NCI-H526 treated with DMSO at 0.1 percent for 48 hours (cell line): ENCODE data around the gene MAEL.
A peak's percentile ranks its signal among the peaks of the same experiment; 100 is the strongest.

Source experiments
- DNase-seq: peaks from one replicate; lab custom pipeline; 2025; lab: John Stamatoyannopoulos, UW

Gene MAEL

DNA sequence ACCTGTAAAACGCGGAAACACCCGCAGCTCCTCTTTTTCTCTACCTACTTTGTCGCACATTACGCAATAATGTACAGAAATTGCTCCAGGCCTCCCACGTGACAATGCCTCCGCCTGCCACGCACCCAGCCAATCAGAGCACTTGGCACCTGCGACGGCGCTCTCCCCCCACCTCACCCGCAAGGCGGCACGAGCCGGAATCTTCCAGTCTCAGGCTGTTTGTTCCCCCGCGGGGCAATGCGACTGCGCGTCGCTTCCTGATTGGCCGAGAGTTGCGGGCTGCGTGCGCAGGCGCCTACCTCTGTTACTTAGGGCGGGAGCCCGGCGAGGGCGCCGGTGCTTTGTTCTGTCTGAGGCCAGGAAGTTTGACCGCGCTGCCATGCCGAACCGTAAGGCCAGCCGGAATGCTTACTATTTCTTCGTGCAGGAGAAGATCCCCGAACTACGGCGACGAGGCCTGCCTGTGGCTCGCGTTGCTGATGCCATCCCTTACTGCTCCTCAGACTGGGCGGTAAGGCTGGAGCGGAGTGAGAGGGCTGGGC, at the start of gene MAEL:
TSS of gene MAEL (plus strand) at position 307 of the 542 bp plus-strand sequence. CDS start at position 380, 73 bp downstream.
- no peak for DNase-seq

GRCh38 chr1:166939741-166940375, 49.2 kb upstream of the MAEL start:
- DNase-seq, result no peak

GRCh38 chr1:166944186-166944967, 44.7 kb upstream of the MAEL start:
- no peak for DNase-seq

GRCh38 chr1:166947398-166948043, 41.6 kb upstream of the MAEL start:
- DNase-seq, result peak; percentile 20

DNA sequence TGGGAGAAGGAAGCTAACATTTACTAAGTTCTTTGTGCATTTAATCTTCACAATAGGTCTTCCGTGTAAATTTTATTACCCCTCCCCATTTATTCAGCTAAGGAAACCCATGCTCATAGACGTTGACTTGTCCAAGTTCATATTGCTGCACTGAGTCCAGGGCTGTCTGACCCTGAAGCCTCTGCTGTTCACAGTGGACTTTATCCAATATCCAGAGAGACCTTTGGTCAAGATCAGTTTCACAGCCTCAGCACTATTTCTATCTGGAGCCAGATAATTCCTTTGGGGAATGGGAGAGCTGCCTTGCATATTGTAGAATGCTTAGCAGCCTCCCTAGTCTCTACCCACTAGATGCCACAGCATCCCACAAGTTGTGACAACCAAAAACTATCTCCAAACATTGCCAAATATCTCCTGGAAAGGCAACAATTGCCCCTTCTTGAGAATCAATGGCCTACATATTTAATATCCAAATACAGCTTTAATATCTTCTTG, 40.2 kb upstream of the MAEL start:
- DNase-seq, result no peak

DNA sequence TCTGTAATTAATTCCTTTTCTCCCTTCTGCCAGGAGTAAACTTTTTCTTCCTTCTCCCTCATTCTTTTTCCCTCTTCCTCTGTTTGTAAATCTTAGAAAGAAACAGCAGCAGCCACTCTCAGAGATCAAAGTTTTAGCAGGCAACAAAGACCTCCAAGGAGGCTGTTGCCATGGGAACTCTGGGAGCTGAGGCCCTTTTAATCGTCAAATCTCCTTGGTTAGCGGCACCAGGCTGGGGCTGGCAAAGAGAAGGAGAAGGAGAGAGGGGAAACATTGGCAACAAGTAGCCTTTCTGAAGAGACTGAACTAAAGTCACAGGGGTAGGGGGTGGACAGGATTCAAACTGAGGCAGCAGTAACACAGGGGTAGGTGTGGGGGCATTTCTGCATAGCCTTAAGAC, 38.9 kb upstream of the MAEL start:
- no peak for DNase-seq

DNA sequence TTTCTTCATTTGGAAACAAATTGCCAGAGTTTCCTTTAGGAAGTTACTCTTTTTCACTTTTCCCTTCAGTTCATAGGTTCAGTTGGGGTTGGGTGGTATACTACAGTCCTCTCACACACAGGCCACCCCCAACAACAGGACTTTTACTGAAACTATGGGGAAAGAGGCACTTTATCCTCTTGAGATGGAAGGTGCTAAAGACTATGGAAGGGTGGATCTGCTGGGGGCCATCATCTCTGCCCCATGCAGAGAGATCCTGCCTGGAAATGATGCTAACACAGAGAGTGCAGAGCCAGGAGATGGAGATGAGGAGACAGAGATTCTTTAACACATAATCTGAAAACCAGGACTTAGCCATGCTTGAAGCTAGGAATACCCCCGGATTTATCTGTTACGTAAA, 38.0 kb upstream of the MAEL start:
- no peak for DNase-seq

- no peak for DNase-seq
Measured at GRCh38 chr1:166952002-166952746, 36.9 kb upstream of the MAEL start.

DNA sequence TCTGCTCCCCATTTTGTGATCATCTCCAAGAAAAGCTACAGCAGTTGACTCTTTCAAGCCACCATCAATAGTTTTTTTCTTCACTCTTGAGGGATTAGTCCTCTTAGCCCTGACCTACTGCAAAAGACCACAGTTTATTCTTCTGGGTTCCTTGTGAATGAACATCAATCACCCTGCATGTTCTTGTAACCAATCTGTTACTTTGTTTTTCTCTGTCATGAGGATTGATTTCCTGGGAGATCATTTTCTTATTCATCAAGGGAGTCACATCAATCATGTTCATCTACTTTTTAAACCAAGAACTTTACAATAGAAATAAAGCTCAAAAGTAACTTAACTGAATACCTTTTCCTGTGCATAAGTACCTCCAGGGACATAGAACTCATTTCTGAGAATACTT, 35.6 kb upstream of the MAEL start:
- no peak for DNase-seq

GRCh38 chr1:166956057-166956850, 32.8 kb upstream of the MAEL start:
- DNase-seq, result no peak

DNA sequence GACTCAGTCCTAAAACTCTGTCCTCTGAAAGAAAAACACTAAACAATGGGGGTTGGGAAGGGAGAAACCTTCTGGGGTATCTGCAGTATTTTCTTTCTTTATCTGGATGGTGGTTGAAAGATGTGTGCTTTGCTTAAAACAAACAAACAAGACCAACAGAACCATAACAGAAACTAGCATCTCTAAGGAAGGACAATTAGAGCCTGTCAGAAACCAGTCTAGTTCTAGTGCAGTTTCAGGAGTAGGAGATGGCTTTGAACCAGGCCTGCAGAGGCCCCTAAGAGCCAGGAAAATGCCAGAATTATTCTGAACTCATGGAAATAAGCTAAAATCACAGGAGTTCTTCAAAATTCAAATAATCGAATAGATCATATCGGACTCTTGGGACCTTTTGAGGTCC, 32.2 kb upstream of the MAEL start:
- DNase-seq, result no peak

- DNase-seq, result no peak
Measured at GRCh38 chr1:166960858-166961474, 28.1 kb upstream of the MAEL start.

DNA sequence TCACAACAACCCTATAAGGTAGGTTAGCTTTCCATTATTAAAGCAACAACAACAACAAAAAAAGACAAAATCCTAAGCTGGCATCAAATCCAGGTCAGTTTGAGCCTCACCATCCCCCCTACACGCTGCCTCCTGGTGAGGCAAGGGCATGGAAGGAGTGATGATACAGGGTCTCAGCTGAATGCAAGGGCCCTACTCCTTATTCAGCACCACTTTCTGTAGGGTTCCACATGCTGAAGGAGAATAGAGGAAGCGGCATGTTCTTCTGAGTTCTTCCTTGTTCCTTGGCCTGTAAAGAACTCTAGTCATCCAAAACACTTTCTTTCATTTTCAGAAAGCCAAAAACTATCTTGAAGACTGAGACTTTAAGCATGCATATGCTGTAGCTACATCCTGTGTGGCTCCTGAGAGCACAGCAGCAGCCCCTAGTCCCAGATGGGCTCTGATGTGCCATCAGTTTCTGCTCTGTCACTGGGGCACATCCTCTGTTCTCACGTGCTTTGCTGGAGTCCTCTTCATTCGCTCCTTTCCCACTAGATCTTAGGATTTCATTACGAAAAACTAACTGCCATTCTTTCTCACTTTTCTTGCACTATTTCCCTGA, 19.9 kb upstream of the MAEL start:
- no peak for DNase-seq

DNA sequence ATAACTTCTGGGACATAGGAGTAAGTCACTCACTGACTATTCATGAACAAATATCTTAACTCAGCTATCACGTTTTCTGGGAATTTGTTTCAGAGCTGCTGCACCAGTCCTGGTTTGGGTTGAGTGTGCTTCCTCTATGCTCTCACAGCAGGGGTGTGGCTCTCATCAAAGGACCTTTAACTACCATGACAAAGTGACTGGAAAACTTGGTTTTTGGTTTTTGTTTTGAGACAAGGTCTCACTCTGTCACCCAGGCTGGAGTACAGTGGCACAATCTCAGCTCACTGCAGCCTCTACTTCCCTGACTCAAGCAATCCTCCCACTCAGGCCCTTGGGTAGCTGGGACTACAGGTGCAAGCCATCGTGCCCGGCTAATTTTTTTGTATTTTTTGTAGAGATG, 17.8 kb upstream of the MAEL start:
- DNase-seq, result no peak

GRCh38 chr1:166972193-166972592, 16.9 kb upstream of the MAEL start:
- no peak for DNase-seq

DNA sequence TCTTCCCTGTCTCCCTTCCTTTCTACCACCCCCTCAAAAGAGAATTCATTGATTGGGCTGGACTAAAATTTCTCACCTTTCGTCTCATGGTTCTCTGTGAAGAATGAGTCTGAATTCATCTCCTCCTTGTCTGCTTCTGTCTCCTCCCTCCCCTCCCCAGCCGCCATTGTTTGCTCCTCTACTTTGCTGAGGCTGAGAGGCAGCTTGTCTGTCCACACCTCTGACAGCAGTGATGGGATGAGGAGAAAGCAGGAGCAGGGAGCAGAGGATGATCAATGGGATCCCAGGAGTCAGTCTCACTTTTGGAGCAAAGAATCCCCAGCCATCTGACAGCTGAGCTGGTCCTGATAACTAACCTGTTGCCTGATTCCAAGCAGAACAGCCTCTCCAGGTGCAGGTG, 16.3 kb upstream of the MAEL start:
- DNase-seq, result no peak

- peak; percentile 36 for DNase-seq
Measured at GRCh38 chr1:166974647-166975345, 14.3 kb upstream of the MAEL start.

GRCh38 chr1:166975361-166976129, 13.5 kb upstream of the MAEL start, which contains the start of gene ILDR2:
Gene ILDR2, minus strand, starts transcription at chr1:166975540. Its CDS starts 272 bp downstream, at chr1:166975268.
- DNase-seq, result peak; percentile 48

DNA sequence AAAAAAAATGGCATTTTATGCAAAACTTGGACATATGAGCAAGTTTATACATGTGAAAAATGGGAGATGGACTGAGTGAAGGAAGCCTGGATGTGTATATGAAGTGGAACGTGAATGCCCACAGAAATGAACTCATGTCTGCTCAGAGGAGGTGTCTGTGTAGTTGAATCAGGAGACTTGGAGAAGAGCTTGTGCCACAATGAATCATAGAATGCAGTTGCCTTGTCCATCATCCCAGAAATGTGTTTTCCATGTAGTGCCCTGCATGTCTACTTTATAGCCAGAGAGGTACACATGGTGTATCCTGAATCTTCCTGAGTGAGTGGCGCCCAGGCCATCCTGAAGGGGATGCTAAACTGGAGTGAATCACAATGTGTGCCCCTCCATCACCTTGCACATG, 11.1 kb upstream of the MAEL start:
- no peak for DNase-seq
